HFF-Myc (cell line): ENCODE results near the gene DAGLA.

Experiments used
- DNase-seq: peaks from one replicate; pipeline ENCODE4 v3.0.0-alpha.2; 2011; ENCODE audit warnings: low read depth; ENCODE audit errors: extremely low read depth
- H3K4me3 ChIP-seq: replicated peaks from 2 replicates; pipeline ENCODE4 v1.5.1; 2011; ENCODE audit warnings: low read depth, mild to moderate bottlenecking, control low read depth, low read length
- CTCF ChIP-seq: IDR thresholded peaks from 2 replicates; pipeline ENCODE4 v1.5.1; 2012; ENCODE audit warnings: mild to moderate bottlenecking, low read depth, low read length, control low read depth; ENCODE audit errors: missing control alignments

The DAGLA gene

GRCh38 chr11:61777234-61778090 is 97.3 kb downstream of the DAGLA start:
- no peak for DNase-seq
- TF ChIP-seq CTCF, result no peak
- H3K4me3 ChIP-seq, result no peak overlapping the region

- TF ChIP-seq CTCF, result no peak
- no peak for DNase-seq
- no peak overlapping the region for H3K4me3 ChIP-seq
Observed at GRCh38 chr11:61778357-61778886, 98.2 kb downstream of the DAGLA start.

GRCh38 chr11:61778920-61779650 is 98.9 kb downstream of the DAGLA start:
- no peak for DNase-seq
- TF ChIP-seq CTCF, result no peak
- no peak overlapping the region for H3K4me3 ChIP-seq

GRCh38 chr11:61779666-61780525 is 99.7 kb downstream of the DAGLA start:
- no peak for DNase-seq
- no peak overlapping the region for H3K4me3 ChIP-seq
- TF ChIP-seq CTCF, result no peak

- no peak for TF ChIP-seq CTCF
- H3K4me3 ChIP-seq, result no peak overlapping the region
- DNase-seq, result no peak
Observed at GRCh38 chr11:61780581-61781162, 100.5 kb downstream of the DAGLA start.

- no peak for TF ChIP-seq CTCF
- no peak for DNase-seq
- H3K4me3 ChIP-seq, result no peak overlapping the region
Observed at GRCh38 chr11:61781585-61781984, 101.4 kb downstream of the DAGLA start.
